GM10248 (cell line): Measurements from ENCODE around the gene ZNRF1.
"Not testable (repeated sequence)": the region's sequence is repeated elsewhere in the genome, so short reads cannot be mapped to it uniquely, and the experiment has no call there.

Source experiments
- CTCF ChIA-PET: fragments of 300-600 bp; sonication (Branson Sonifier 250); formaldehyde crosslinking; extraction: SDS; loops from one replicate; lab custom pipeline; 2021; ENCODE audit warnings: antibody characterized with exemption; lab: Yijun Ruan, JAX
- POLR2A ChIA-PET: fragments of 350-650 bp; sonication (Branson Sonifier 250); formaldehyde crosslinking; extraction: SDS; loops from one replicate; lab custom pipeline; 2020; ENCODE audit warnings: antibody characterized with exemption; lab: Yijun Ruan, JAX
- DNase-seq: peaks from one replicate; pipeline ENCODE4 v3.0.0; 2012; ENCODE audit errors: extremely low spot score
- CTCF ChIP-seq: IDR thresholded peaks from 2 replicates; pipeline ENCODE4 v1.5.1; 2012; ENCODE audit warnings: mild to moderate bottlenecking, low read depth; ENCODE audit errors: extremely low read depth, missing control alignments, control extremely low read depth

Gene ZNRF1

GRCh38 chr16:75088934-75089333 lies 90.1 kb downstream of the ZNRF1 start:
- no peak for TF ChIP-seq CTCF
- POLR2A ChIA-PET, result no interaction called here
- CTCF ChIA-PET, result interaction anchor here (1.0 to 3.3 kb wide), 2 partner anchors 13 to 23 kb away, joined by 3 to 17 read pairs; no protein-coding TSS in a partner anchor
- no peak for DNase-seq

- ChIA-PET POLR2A (no interaction called here), CTCF (interaction anchor here (1.2 kb wide), 1 partner anchor 465 kb away, joined by 3 read pairs; no protein-coding TSS in a partner anchor)
Measured at GRCh38 chr16:75089486-75090202, 90.8 kb downstream of the ZNRF1 start.

GRCh38 chr16:75090899-75091298 lies 92.1 kb downstream of the ZNRF1 start:
- DNase-seq, POLR2A ChIA-PET: not testable (repeated sequence)
- CTCF ChIA-PET, result interaction anchor here (0.9 to 1.2 kb wide), 3 partner anchors 229 to 467 kb away, joined by 3 read pairs; no protein-coding TSS in a partner anchor

More at GRCh38 chr16:75089486-75090202, 90.8 kb downstream of the ZNRF1 start:
- no peak for TF ChIP-seq CTCF
- DNase-seq, result no peak

- POLR2A ChIA-PET, DNase-seq: not testable (repeated sequence)
- CTCF ChIA-PET, result interaction anchor here (0.9 kb wide), 1 partner anchor 380 kb away, joined by 3 read pairs; no protein-coding TSS in a partner anchor
Measured at GRCh38 chr16:75091619-75092018, 92.8 kb downstream of the ZNRF1 start.

- no peak for TF ChIP-seq CTCF
- CTCF ChIA-PET, result no interaction called here
- POLR2A ChIA-PET, result no interaction called here
- no peak for DNase-seq
Measured at GRCh38 chr16:75092777-75093176, 94.0 kb downstream of the ZNRF1 start.

- CTCF ChIA-PET, result interaction anchor here (0.9 to 1.5 kb wide), 3 partner anchors 11 to 22 kb away, joined by 3 to 5 read pairs (median 4); no protein-coding TSS in a partner anchor
- POLR2A ChIA-PET, result no interaction called here
- no peak for TF ChIP-seq CTCF
- no peak for DNase-seq
Measured at GRCh38 chr16:75093598-75094540, 95.0 kb downstream of the ZNRF1 start.

- no peak for DNase-seq
- ChIA-PET POLR2A (no interaction called here), CTCF (interaction anchor here (0.9 to 1.5 kb wide), 2 partner anchors 13 to 16 kb away, joined by 3 to 5 read pairs; no protein-coding TSS in a partner anchor)
- TF ChIP-seq CTCF, result no peak
Measured at GRCh38 chr16:75095204-75095621, 96.4 kb downstream of the ZNRF1 start.
